GM12873 (cell line): ENCODE measurements around the gene SMO.

Source experiments
- TF ChIP-seq, protein P1 (sequence below): IDR thresholded peaks from 2 replicates; pipeline ENCODE4 v1.5.1; 2012; ENCODE audit warnings: low read depth, mild to moderate bottlenecking, moderate library complexity, low read length, control low read depth; ENCODE audit not compliant: insufficient read depth; ENCODE audit errors: missing control alignments

The SMO gene

DNA sequence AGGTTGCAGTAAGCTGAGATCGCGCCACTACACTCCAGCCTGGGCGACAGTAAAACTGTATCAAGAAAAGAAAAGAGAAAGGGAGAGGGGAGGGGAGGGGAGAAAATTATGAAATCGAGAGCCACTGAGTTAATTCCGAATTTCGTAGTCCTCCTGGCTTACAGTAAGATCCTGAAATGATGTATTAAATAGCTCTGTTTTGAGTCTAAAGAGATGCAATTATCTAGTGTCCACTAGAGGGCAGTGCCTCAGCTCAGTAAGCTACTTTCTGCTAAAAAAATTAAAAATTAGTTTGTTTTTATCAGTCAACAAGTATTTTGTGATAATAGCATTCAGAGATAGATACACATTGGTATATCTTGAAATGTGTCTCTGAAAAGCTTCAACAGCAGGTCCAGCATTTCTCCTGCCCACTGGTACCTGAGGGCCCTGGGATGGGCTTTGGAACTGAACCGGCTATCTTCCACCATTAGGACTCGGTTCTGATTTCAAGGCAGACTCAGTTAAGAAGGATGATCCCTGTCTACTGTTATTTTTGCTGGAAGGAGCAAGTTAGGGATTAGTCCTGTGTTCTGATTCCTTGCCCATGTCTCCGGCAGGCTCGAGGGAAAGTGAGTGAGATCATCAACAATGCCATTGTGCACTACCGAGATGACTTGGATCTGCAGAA, 24.4 kb upstream of the SMO start:
- TF ChIP-seq, protein P1, sequence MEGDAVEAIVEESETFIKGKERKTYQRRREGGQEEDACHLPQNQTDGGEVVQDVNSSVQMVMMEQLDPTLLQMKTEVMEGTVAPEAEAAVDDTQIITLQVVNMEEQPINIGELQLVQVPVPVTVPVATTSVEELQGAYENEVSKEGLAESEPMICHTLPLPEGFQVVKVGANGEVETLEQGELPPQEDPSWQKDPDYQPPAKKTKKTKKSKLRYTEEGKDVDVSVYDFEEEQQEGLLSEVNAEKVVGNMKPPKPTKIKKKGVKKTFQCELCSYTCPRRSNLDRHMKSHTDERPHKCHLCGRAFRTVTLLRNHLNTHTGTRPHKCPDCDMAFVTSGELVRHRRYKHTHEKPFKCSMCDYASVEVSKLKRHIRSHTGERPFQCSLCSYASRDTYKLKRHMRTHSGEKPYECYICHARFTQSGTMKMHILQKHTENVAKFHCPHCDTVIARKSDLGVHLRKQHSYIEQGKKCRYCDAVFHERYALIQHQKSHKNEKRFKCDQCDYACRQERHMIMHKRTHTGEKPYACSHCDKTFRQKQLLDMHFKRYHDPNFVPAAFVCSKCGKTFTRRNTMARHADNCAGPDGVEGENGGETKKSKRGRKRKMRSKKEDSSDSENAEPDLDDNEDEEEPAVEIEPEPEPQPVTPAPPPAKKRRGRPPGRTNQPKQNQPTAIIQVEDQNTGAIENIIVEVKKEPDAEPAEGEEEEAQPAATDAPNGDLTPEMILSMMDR, result peak; percentile 75

DNA sequence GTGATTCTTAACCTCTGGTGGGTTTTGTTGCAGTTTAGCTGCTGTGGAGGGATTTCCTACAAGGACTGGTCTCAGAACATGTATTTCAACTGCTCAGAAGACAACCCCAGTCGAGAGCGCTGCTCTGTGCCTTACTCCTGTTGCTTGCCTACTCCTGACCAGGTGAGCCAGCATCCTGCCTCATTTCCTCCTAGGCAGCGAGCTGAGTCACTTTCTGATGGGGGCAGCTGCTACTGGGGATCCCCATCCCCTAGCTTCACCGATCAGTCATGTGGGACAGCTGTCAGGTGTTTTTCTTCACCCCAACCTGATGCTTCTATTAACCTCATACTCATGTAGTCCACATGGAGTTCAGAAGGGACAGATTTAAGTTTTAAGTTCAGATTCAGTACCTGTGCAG, 21.7 kb upstream of the SMO start:
- TF ChIP-seq, protein P1, result no peak

DNA sequence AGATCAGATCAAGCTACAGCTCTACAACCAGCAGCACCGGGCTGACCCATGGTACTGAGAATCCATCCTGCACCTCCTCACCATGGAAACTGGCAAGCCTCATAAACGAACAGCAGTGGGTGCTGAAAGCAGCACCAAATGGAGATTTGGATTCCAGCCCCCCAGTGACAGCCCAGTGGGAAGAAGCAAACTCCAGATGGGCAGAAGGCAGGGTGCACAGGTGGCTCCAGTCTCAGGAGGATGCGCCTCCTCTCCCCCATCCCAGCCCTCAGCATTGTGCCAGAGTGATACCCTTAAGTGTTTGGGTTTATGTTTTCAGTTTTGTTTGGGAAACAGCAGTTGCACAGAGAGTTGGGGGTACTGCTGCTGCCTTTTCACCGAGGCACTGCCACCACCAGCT, 20.6 kb upstream of the SMO start:
- TF ChIP-seq, protein P1, result no peak

DNA sequence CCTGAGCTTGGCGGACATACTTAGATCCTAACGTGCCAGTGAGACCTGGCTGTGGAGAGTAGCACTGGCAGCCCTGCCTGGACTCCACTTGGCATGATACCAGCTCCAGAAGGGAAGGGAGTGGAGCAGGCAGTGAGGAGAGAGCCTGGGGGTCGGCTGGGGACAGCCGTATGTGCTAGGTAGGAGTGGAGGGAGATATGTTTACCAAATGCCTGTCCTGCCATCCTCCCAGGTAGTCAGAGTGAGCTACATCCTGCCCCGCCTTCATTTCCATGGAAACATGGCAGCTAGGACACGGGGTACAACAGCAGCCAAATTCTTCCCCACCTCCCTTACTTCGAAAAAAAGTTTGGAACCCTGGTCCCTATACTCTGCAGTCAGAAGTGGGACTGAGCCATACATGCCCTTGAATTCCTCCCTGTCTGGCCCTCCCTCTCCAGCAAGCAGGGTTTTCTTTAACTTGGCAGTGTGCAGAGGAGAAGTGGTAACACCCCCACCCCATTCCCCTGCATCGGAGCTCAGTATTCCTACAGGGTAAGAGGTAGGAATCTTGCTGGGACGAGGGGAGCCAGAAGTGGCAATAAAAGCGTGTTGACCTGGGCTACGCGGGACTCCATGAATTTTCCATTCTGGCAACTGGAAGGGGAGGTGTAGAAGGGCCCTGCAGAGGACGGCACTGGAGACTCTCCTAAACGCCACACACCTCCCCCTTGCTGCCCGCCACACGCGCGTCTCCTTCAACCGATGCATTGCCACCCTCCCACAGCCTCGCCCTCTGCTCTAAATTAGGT, 20.0 kb upstream of the SMO start:
- TF ChIP-seq, protein P1, result no peak

DNA sequence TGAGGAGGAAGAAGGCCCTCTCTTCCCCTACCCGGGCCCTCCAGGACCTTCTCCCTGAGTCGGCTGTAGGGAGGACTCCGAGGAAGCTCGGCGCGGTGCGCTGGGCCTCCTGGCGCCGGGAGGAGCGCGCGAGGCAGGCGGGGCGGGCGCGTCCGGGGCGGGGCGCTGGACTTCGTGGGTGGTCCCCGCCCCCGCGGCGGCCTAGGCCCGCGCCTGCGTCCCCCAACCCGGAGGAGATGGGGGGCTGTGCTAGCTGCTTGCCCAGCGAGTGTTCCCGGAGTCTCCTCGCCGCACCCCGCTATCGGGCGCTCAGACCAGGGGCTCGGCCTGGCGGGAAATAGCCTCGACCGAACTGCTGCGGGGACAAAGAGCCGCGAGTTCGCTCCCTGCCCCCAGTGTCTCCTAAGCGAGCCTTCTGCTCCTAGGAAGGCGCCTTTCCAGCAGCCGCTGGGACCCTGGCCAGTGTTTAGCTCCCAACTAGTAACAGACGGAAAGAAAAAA, 19.2 kb upstream of the SMO start:
- TF ChIP-seq, protein P1, result no peak

DNA sequence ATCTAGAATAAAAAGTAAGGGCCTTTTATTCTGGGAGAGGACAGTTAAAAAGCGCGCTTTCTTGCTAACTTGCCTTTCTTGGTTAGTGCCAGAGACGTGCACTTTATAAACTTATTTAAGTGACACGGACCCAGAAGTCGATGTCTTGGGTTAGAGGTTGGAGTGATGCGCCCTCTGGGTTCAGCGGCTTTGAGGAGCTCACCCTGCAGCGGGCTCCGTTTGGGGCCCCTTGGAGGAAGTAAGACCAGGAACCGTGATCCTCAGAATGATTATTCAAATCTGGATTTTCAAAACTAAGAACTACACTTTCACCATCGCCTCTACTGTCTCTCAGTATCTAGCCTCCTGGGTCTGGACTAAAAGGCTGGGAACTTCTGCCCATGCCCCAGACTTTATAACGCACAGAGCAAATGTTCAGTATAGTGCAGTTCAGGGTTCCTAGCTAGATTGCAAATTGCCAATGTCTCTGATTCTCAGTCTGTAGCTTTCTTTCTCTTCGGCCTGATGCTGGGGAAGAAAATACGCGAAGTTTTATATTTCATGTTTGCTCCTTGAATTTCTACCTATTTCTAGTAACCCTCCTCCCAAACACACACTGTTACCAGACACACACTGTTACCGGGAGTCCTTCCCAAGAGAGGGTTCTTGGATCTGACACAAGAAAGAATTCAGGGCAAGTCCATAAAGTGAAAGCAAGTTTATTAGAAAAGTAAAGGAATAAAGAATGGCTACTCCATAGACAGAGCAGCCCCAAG, 18.6 kb upstream of the SMO start:
- TF ChIP-seq, protein P1, result no peak

DNA sequence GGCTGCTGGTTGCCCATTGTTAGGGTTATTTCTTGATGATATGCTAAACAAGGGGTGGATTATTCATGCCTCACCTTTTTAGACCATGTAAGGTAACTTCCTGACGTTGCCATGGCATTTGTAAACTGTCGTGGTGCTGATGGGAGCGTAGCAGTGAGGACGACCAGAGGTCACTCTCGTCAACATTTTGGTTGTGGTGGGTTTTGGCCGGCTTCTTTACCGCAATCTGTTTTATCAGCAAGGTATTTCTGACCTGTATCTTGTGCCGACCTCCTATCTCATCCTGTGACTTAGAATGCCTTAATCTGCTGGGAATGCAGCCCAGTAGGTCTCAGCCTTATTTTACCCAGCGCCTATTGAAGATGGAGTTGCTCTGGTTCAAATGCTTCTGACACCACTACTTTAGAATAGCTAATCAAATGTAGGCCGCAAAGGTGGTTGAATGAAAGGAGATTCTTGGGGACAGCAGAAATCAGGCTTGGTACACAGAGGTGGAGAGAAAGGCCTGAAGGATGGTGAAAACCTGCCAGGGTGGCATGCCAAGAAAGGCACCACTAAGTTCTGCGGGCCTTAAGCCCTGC, 17.9 kb upstream of the SMO start:
- TF ChIP-seq, protein P1, result no peak
